Colonic mucosa (tissue), 4 donors: ENCODE data around the gene KCTD18. TPM values are rescaled to one million over a fixed set of nuclear protein-coding genes. Genes with fewer than 3 reads are reported as not detected.

Experiments used
- DNase-seq: peaks from one replicate; pipeline ENCODE4 v3.0.0-alpha.2; 2020
- H3K27ac ChIP-seq: fragments of 200-600 bp; one replicate; pipeline ENCODE4 v1.8.0; 2021
- H3K27me3 ChIP-seq: fragments of 200-600 bp; one replicate; pipeline ENCODE4 v1.8.0; 2021
- H3K36me3 ChIP-seq: fragments of 200-600 bp; one replicate; pipeline ENCODE4 v1.8.0; 2021
- H3K4me1 ChIP-seq: fragments of 200-600 bp; one replicate; pipeline ENCODE4 v1.8.0; 2021; ENCODE audit warnings: mild to moderate bottlenecking
- H3K4me3 ChIP-seq: fragments of 200-600 bp; one replicate; pipeline ENCODE4 v1.8.0; 2021
- H3K9ac ChIP-seq, 2 donors: one replicate each; pipeline ENCODE4 v1.7.0; 2013; ENCODE audit warnings: control low read depth in 2 of 2, low read depth in 2 of 2, low read length in 2 of 2
- H3K9me3 ChIP-seq: fragments of 200-600 bp; one replicate; pipeline ENCODE4 v1.8.0; 2021
- CTCF ChIP-seq: fragments of 200-600 bp; IDR thresholded peaks from one replicate; pipeline ENCODE4 v1.8.0; 2022; ENCODE audit warnings: antibody characterized with exemption, mild to moderate bottlenecking
- intact Hi-C: fragments of 100-400 bp; cut with DNase I; formaldehyde crosslinking; loops from one replicate; pipeline ENCODE4 v1.14.1; 2022
- total RNA-seq, 2 donors: library from RNA; stranded (reverse); fragmentation: NEBNext Ultra II Directional in 1 of 2; extraction: Animal tissue kit (Norgen Biotek cat#: 25700) in 1 of 2; gene quantifications; one replicate each; pipeline ENCODE4 v1.2.1, GENCODE V29; 2021
- donor health status: healthy.
- donor health status: DM: no; HTN: no; CAD: no.
- donor health status: DM: no; HTN: no; CAD: no.

Gene KCTD18
- total RNA-seq, 2 donors from 2014 or later, result 8.6 to 13.8 TPM

GRCh38 chr2:200479692-200480265 is 30.1 kb downstream of the KCTD18 start:
- DNase-seq, result no peak
- TF ChIP-seq CTCF, result no peak
- no peaks in the 10 kb centered on the region for H3K27me3 ChIP-seq
- no peak overlapping the region for H3K4me3 ChIP-seq
- no peak overlapping the region for H3K27ac ChIP-seq
- H3K4me1 ChIP-seq, result no peaks in the 10 kb centered on the region
- H3K36me3 ChIP-seq, result no peaks in the 10 kb centered on the region
- H3K9ac ChIP-seq, result no peak overlapping the region
- intact Hi-C loops, result loop anchor here (5.0 to 10.0 kb wide), 2 partner anchors 225 to 502 kb away; no protein-coding TSS in a partner anchor
- H3K9me3 ChIP-seq, result no peaks in the 10 kb centered on the region

GRCh38 chr2:200477667-200478131 is 32.2 kb downstream of the KCTD18 start:
- DNase-seq, result no peak
- Histone ChIP-seq H3K27ac (no peak overlapping the region), H3K4me1 (no peaks in the 10 kb centered on the region), H3K9me3 (no peaks in the 10 kb centered on the region), H3K27me3 (no peaks in the 10 kb centered on the region), H3K4me3 (no peak overlapping the region), H3K36me3 (no peaks in the 10 kb centered on the region), H3K9ac (no peak overlapping the region)
- TF ChIP-seq CTCF, result no peak
- intact Hi-C loops, result no loop called here

- Histone ChIP-seq H3K36me3 (no peaks in the 10 kb centered on the region), H3K9me3 (no peaks in the 10 kb centered on the region), H3K4me3 (no peak overlapping the region), H3K4me1 (no peaks in the 10 kb centered on the region), H3K9ac (no peak overlapping the region), H3K27me3 (no peaks in the 10 kb centered on the region), H3K27ac (no peak overlapping the region)
- intact Hi-C loops, result no loop called here
- no peak for DNase-seq
- no peak for TF ChIP-seq CTCF
These were observed 33.0 kb downstream of the KCTD18 start for GRCh38 chr2:200476836-200477235.

- intact Hi-C loops, result no loop called here
- Histone ChIP-seq H3K4me3 (no peak overlapping the region), H3K27ac (no peak overlapping the region), H3K4me1 (no peaks in the 10 kb centered on the region), H3K9ac (no peak overlapping the region), H3K27me3 (no peaks in the 10 kb centered on the region), H3K36me3 (no peaks in the 10 kb centered on the region), H3K9me3 (no peaks in the 10 kb centered on the region)
- no peak for DNase-seq
- no peak for TF ChIP-seq CTCF
These were observed 34.1 kb downstream of the KCTD18 start for GRCh38 chr2:200475795-200476194.

GRCh38 chr2:200472853-200473464 is 36.9 kb downstream of the KCTD18 start:
- Histone ChIP-seq H3K36me3 (no peaks in the 10 kb centered on the region), H3K27me3 (no peaks in the 10 kb centered on the region), H3K27ac (no peak overlapping the region), H3K4me1 (no peaks in the 10 kb centered on the region), H3K9me3 (no peaks in the 10 kb centered on the region), H3K4me3 (no peak overlapping the region), H3K9ac (no peak overlapping the region)
- no peak for TF ChIP-seq CTCF
- DNase-seq, result no peak
- intact Hi-C loops, result loop anchor here (5.0 kb wide), 1 partner anchor 166 kb away; the partner anchor contains the start of gene SPATS2L
